ENCODE data around the gene VAPA.

- TF ChIP-seq EZH2 (IDR thresholded peaks at IDR 0.05; ENCODE audit: borderline replicate concordance, insufficient read depth, low read depth, low read length, poor library complexity, severe bottlenecking) (no peak), CTCF (IDR thresholded peaks at IDR 0.05) (no peak)
These were observed 70.3 kb downstream of the VAPA start for GRCh38 chr18:9984080-9984479.

All from B cell (primary cell).